SK-N-SH treated with all-trans-retinoic acid at 6 μM for 48 hours (cell line): ENCODE measurements around the gene COL23A1.

Source experiments
- ATAC-seq: fragments of 200-7000 bp; cut with Tn5 transposase; 3 replicates; pipeline ENCODE4 v1.9.1; 2020; ENCODE audit warnings: mild to moderate bottlenecking, moderate library complexity
- ARNTL ChIP-seq: fragments of 450-650 bp; formaldehyde crosslinking; IDR thresholded peaks from 2 replicates; pipeline ENCODE4 v1.5.0; 2020; ENCODE audit warnings: low read depth, mild to moderate bottlenecking, moderate library complexity, borderline replicate concordance
- BACH2 ChIP-seq: fragments of 250-450 bp; sonication (Bioruptor Pico); IDR thresholded peaks from 2 replicates; pipeline ENCODE4 v1.9.0; 2021; ENCODE audit warnings: mild to moderate bottlenecking, borderline replicate concordance
- CSDC2 ChIP-seq: fragments of 250-450 bp; sonication (Bioruptor Pico); IDR thresholded peaks from 2 replicates; pipeline ENCODE4 v1.5.0; 2020; ENCODE audit warnings: mild to moderate bottlenecking, moderate library complexity
- ESRRG ChIP-seq: fragments of 250-450 bp; sonication (Bioruptor Pico); IDR thresholded peaks from 2 replicates; pipeline ENCODE4 v1.6.1; 2021; ENCODE audit warnings: mild to moderate bottlenecking
- GLIS3 ChIP-seq: fragments of 250-450 bp; sonication (Bioruptor Pico); IDR thresholded peaks from 2 replicates; pipeline ENCODE4 v1.5.0; 2020; ENCODE audit warnings: mild to moderate bottlenecking, moderate library complexity
- ISL1 ChIP-seq: fragments of 250-450 bp; sonication (Bioruptor Pico); IDR thresholded peaks from 2 replicates; pipeline ENCODE4 v2.1.2; 2022; ENCODE audit warnings: mild to moderate bottlenecking, moderate library complexity
- OSR1 ChIP-seq: fragments of 250-450 bp; sonication (Bioruptor Pico); IDR thresholded peaks from 2 replicates; pipeline ENCODE4 v1.8.0; 2022; ENCODE audit warnings: moderate library complexity, mild to moderate bottlenecking, inconsistent platforms
- PATZ1 ChIP-seq: fragments of 250-450 bp; sonication (Bioruptor Pico); IDR thresholded peaks from 2 replicates; pipeline ENCODE4 v1.8.0; 2020; ENCODE audit warnings: mild to moderate bottlenecking, moderate library complexity, borderline replicate concordance
- RARB ChIP-seq: fragments of 250-450 bp; sonication (Bioruptor Pico); IDR thresholded peaks from 2 replicates; pipeline ENCODE4 v1.8.0; 2021; ENCODE audit warnings: mild to moderate bottlenecking, moderate library complexity
- TCF4 ChIP-seq: fragments of 250-450 bp; sonication (Bioruptor Pico); IDR thresholded peaks from 2 replicates; pipeline ENCODE4 v1.8.0; 2021; ENCODE audit warnings: mild to moderate bottlenecking, moderate library complexity, borderline replicate concordance
- TOX ChIP-seq: fragments of 250-450 bp; sonication (Bioruptor Pico); IDR thresholded peaks from 2 replicates; pipeline ENCODE4 v1.8.0; 2021; ENCODE audit warnings: mild to moderate bottlenecking, moderate library complexity, borderline replicate concordance
- TSHZ2 ChIP-seq: fragments of 250-450 bp; sonication (Bioruptor Pico); IDR thresholded peaks from 2 replicates; pipeline ENCODE4 v1.5.0; 2020; ENCODE audit warnings: mild to moderate bottlenecking, moderate library complexity
- ZC3H10 ChIP-seq: fragments of 250-450 bp; sonication (Bioruptor Pico); IDR thresholded peaks from 2 replicates; pipeline ENCODE4 v1.5.1; 2021; ENCODE audit warnings: mild to moderate bottlenecking, moderate library complexity
- ZFP3 ChIP-seq: fragments of 250-450 bp; sonication (Bioruptor Pico); IDR thresholded peaks from 2 replicates; pipeline ENCODE4 v1.5.0; 2020; ENCODE audit warnings: mild to moderate bottlenecking, moderate library complexity
- ZFP30 ChIP-seq: fragments of 450-650 bp; formaldehyde crosslinking; IDR thresholded peaks from 2 replicates; pipeline ENCODE4 v1.5.0; 2022; ENCODE audit warnings: mild to moderate bottlenecking, moderate library complexity
- ZNF565 ChIP-seq: fragments of 450-650 bp; formaldehyde crosslinking; conservative IDR thresholded peaks from 2 replicates; pipeline ENCODE4 v1.5.0; 2020; ENCODE audit warnings: low read depth, mild to moderate bottlenecking, moderate library complexity
- ZNF70 ChIP-seq: fragments of 450-650 bp; formaldehyde crosslinking; IDR thresholded peaks from 2 replicates; pipeline ENCODE4 v1.5.0; 2020; ENCODE audit warnings: mild to moderate bottlenecking, moderate library complexity
- ZNF8 ChIP-seq: fragments of 450-650 bp; formaldehyde crosslinking; IDR thresholded peaks from 2 replicates; pipeline ENCODE4 v1.5.0; 2020; ENCODE audit warnings: mild to moderate bottlenecking, moderate library complexity
- TF ChIP-seq, protein P1 (sequence below): fragments of 250-450 bp; sonication (Bioruptor Pico); IDR thresholded peaks from 2 replicates; pipeline ENCODE4 v1.5.1; 2021; ENCODE audit warnings: mild to moderate bottlenecking, moderate library complexity
- TF ChIP-seq, protein P2 (sequence below): fragments of 250-450 bp; sonication (Bioruptor Pico); IDR thresholded peaks from 2 replicates; pipeline ENCODE4 v1.8.0; 2021; ENCODE audit warnings: low read depth, mild to moderate bottlenecking, moderate library complexity, borderline replicate concordance

COL23A1 gene

GRCh38 chr5:178419196-178419595, 171.0 kb downstream of the COL23A1 start:
- TF ChIP-seq TSHZ2 (CRISPR knock-in tag) (no peak), RARB (CRISPR knock-in tag) (no peak), PATZ1 (CRISPR knock-in tag) (no peak), ISL1 (CRISPR knock-in tag) (no peak), ZNF70 (no peak), OSR1 (no peak), ZC3H10 (CRISPR knock-in tag) (no peak), ZFP3 (CRISPR knock-in tag) (no peak), TCF4 (CRISPR knock-in tag) (no peak), ZNF8 (CRISPR knock-in tag) (no peak)
- TF ChIP-seq, protein P1, sequence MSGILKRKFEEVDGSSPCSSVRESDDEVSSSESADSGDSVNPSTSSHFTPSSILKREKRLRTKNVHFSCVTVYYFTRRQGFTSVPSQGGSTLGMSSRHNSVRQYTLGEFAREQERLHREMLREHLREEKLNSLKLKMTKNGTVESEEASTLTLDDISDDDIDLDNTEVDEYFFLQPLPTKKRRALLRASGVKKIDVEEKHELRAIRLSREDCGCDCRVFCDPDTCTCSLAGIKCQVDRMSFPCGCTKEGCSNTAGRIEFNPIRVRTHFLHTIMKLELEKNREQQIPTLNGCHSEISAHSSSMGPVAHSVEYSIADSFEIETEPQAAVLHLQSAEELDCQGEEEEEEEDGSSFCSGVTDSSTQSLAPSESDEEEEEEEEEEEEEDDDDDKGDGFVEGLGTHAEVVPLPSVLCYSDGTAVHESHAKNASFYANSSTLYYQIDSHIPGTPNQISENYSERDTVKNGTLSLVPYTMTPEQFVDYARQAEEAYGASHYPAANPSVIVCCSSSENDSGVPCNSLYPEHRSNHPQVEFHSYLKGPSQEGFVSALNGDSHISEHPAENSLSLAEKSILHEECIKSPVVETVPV (CRISPR knock-in tag) = no peak
- TF ChIP-seq, protein P2, sequence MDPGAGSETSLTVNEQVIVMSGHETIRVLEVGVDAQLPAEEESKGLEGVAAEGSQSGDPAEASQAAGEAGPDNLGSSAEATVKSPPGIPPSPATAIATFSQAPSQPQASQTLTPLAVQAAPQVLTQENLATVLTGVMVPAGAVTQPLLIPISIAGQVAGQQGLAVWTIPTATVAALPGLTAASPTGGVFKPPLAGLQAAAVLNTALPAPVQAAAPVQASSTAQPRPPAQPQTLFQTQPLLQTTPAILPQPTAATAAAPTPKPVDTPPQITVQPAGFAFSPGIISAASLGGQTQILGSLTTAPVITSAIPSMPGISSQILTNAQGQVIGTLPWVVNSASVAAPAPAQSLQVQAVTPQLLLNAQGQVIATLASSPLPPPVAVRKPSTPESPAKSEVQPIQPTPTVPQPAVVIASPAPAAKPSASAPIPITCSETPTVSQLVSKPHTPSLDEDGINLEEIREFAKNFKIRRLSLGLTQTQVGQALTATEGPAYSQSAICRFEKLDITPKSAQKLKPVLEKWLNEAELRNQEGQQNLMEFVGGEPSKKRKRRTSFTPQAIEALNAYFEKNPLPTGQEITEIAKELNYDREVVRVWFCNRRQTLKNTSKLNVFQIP (CRISPR knock-in tag) = no peak
- no peak for ATAC-seq

GRCh38 chr5:178418471-178419010, 171.7 kb downstream of the COL23A1 start:
- ATAC-seq = no peak

GRCh38 chr5:178418031-178418430, 172.2 kb downstream of the COL23A1 start:
- no peak for TF ChIP-seq PATZ1 (CRISPR knock-in tag)
- TF ChIP-seq, protein P2 (CRISPR knock-in tag) = no peak
- no peak for TF ChIP-seq ZFP30 (CRISPR knock-in tag)
- no peak for TF ChIP-seq ISL1 (CRISPR knock-in tag)
- TF ChIP-seq RARB (CRISPR knock-in tag) = no peak
- TF ChIP-seq ZFP3 (CRISPR knock-in tag) = no peak
- no peak for TF ChIP-seq ZNF8 (CRISPR knock-in tag)
- TF ChIP-seq ESRRG (CRISPR knock-in tag) = no peak
- TF ChIP-seq TCF4 (CRISPR knock-in tag) = no peak
- TF ChIP-seq TOX (CRISPR knock-in tag) = no peak
- TF ChIP-seq BACH2 (CRISPR knock-in tag) = no peak
- TF ChIP-seq TSHZ2 (CRISPR knock-in tag) = no peak
- no peak for TF ChIP-seq ZNF565 (CRISPR knock-in tag)
- TF ChIP-seq ARNTL (CRISPR knock-in tag) = no peak
- no peak for TF ChIP-seq CSDC2 (CRISPR knock-in tag)
- no peak for TF ChIP-seq GLIS3 (CRISPR knock-in tag)
- no peak for TF ChIP-seq ZNF70
- TF ChIP-seq, protein P1 (CRISPR knock-in tag) = no peak
- TF ChIP-seq OSR1 = no peak
- ATAC-seq = no peak

More at GRCh38 chr5:178418471-178419010, 171.7 kb downstream of the COL23A1 start:
- no peak for TF ChIP-seq ESRRG (CRISPR knock-in tag)
- no peak for TF ChIP-seq ARNTL (CRISPR knock-in tag)
- TF ChIP-seq ZC3H10 (CRISPR knock-in tag) = no peak
- no peak for TF ChIP-seq GLIS3 (CRISPR knock-in tag)
